ENCODE measurements around the gene PCDHA9. TPM values are rescaled to one million over a fixed set of nuclear protein-coding genes. Genes with fewer than 3 reads are reported as not detected.
"Not testable (repeated sequence)": the region's sequence is repeated elsewhere in the genome, so short reads cannot be mapped to it uniquely, and the experiment has no call there.

Gene PCDHA9
- total RNA-seq, 2 experiments from 2014 or later: not detected

DNA sequence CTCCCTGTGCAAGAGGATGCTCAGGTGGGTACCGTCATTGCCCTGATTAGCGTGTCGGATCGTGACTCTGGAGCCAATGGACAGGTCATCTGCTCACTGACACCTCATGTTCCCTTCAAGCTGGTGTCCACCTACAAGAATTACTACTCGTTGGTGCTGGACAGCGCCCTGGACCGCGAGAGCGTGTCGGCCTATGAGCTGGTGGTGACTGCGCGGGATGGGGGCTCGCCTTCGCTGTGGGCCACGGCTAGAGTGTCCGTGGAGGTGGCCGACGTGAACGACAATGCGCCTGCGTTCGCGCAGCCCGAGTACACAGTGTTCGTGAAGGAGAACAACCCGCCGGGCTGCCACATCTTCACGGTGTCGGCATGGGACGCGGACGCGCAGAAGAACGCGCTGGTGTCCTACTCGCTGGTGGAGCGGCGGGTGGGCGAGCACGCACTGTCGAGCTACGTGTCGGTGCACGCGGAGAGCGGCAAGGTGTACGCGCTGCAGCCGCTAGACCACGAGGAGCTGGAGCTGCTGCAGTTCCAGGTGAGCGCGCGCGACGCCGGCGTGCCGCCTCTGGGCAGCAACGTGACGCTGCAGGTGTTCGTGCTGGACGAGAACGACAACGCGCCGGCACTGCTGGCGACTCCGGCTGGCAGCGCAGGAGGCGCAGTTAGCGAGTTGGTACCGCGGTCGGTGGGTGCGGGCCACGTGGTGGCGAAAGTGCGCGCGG is 28.5 kb downstream of the PCDHA9 start:
- CTCF ChIA-PET, POLR2A ChIA-PET: not testable (repeated sequence)

DNA sequence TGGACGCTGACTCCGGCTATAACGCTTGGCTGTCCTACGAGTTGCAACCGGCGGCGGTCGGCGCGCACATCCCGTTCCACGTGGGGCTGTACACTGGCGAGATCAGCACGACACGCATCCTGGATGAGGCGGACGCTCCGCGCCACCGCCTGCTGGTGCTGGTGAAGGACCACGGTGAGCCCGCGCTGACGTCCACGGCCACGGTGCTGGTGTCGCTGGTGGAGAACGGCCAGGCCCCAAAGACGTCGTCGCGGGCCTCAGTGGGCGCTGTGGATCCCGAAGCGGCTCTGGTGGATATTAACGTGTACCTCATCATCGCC is 29.0 kb downstream of the PCDHA9 start:
- POLR2A ChIA-PET: no interaction called here
- CTCF ChIA-PET: no interaction called here

DNA sequence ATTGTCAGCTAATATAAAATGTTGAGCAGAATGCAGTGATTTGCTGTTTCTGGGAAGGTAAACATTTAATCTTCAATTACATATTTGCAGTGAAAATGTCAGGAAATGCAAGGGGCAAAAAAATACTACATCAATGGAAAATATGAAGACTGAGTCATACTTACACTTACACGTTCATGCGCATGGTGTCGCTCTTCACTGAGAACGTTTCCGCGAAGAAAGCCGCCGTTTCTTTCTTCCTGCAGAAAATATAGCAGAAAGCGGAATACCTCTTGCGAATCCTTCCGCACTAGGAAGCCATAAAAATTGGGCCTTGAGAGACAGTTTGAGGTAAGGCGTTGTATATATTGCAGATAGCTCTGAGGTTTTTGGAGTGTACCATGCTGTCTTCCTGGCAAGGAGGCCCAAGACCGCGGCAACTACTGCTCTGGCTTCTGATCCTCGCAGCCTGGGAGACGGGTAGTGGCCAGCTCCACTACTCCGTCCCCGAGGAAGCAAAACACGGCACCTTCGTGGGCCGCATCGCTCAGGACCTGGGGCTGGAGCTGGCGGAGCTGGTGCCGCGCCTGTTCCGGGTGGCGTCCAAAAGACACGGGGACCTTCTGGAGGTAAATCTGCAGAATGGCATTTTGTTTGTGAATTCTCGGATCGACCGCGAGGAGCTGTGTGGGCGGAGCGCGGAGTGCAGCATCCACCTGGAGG is 33.9 kb downstream of the PCDHA9 start, which contains the start of gene PCDHA13:
TSS of gene PCDHA13 (plus strand) at position 236 of the 702 bp plus-strand sequence. CDS start at position 381, 145 bp downstream.
- ChIA-PET CTCF (no interaction called here), POLR2A (no interaction called here)

DNA sequence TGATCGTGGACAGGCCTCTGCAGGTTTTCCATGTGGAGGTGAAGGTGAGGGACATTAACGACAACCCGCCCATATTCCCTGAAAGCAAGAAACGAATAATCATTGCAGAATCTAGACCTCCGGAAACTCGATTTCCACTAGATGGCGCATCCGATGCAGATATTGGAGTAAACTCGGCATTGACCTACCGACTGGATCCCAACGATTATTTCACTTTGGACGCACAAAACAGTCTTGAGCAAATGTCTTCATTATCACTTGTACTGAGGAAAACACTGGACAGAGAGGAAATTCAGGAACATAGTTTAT is 34.4 kb downstream of the PCDHA9 start:
- ChIA-PET POLR2A (no interaction called here), CTCF (no interaction called here)

DNA sequence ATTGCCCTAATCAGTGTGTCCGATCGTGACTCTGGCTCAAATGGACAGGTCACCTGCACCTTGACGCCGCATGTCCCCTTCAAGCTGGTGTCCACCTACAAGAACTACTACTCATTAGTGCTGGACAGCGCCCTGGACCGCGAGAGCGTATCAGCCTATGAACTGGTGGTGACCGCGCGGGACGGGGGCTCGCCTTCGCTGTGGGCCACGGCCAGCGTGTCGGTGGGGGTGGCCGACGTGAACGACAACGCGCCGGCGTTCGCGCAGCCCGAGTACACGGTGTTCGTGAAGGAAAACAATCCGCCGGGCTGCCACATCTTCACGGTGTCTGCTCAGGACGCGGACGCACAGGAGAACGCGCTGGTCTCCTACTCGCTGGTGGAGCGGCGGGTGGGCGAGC is 35.2 kb downstream of the PCDHA9 start:
- ChIA-PET CTCF (no interaction called here), POLR2A (no interaction called here)

DNA sequence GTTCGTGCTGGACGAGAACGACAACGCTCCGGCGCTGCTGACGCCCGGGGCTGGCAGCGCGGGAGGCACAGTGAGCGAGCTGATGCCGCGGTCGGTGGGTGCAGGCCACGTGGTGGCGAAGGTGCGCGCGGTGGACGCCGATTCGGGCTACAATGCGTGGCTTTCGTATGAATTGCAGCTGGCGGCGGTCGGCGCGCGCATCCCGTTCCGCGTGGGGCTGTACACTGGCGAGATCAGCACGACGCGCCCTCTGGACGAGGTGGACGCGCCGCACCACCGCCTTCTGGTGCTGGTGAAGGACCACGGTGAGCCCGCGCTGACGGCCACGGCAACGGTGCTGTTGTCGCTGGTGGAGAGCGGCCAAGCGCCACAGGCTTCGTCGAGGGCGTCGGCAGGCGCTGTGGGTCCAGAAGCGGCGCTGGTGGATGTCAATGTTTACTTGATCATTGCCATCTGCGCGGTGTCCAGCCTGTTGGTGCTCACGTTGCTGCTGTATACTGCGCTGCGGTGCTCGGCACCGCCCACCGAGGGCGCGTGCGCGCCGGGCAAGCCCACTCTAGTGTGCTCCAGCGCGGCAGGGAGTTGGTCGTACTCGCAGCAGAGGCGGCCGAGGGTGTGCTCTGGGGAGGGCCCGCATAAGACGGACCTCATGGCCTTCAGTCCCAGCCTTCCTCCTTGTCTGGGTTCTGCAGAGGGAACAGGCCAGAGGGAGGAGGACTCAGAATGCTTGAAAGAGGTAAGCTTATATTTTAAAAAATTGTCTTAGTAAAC is 35.9 kb downstream of the PCDHA9 start:
- CTCF ChIA-PET: no interaction called here
- POLR2A ChIA-PET: no interaction called here

Other genes starting within 250 kb of the PCDHA9 start
- under 1 TPM; 0.44 to 0.70 TPM for gene CD14, start 215.2 kb upstream of the PCDHA9 start, total RNA-seq
- gene TMCO6, start 208.9 kb upstream of the PCDHA9 start, total RNA-seq: 10 to 100 TPM; 34.6 to 35.3 TPM
- gene NDUFA2, start 200.8 kb upstream of the PCDHA9 start, total RNA-seq: 10 to 100 TPM; 70.9 to 76.7 TPM
- 10 to 100 TPM; 89.9 to 96.8 TPM for gene IK, start 200.6 kb upstream of the PCDHA9 start, total RNA-seq
- gene WDR55, start 183.5 kb upstream of the PCDHA9 start, total RNA-seq: 10 to 100 TPM; 41.0 to 41.3 TPM
- gene DND1, start 174.8 kb upstream of the PCDHA9 start, total RNA-seq: 1 to 10 TPM; 3.2 to 3.4 TPM
- gene HARS1, start 157.0 kb upstream of the PCDHA9 start, total RNA-seq: 100 to 1,000 TPM; 100 to 101 TPM
- 10 to 100 TPM; 22.6 to 25.8 TPM for gene HARS2, start 156.9 kb upstream of the PCDHA9 start, total RNA-seq
- 10 to 100 TPM; 69.5 to 73.0 TPM for gene ZMAT2, start 147.9 kb upstream of the PCDHA9 start, total RNA-seq
- not detected for gene PCDHA1, start 62.2 kb upstream of the PCDHA9 start, total RNA-seq
- gene PCDHA2, start 53.5 kb upstream of the PCDHA9 start, total RNA-seq: not detected
- not detected for gene PCDHA3, start 47.3 kb upstream of the PCDHA9 start, total RNA-seq
- not detected for gene PCDHA4, start 41.3 kb upstream of the PCDHA9 start, total RNA-seq
- gene PCDHA5, start 26.8 kb upstream of the PCDHA9 start, total RNA-seq: not detected
- not detected for gene PCDHA6, start 20.4 kb upstream of the PCDHA9 start, total RNA-seq
- not detected for gene PCDHA7, start 14.1 kb upstream of the PCDHA9 start, total RNA-seq
- not detected for gene PCDHA8, start 7.2 kb upstream of the PCDHA9 start, total RNA-seq
- gene PCDHA10, start 7.5 kb downstream of the PCDHA9 start, total RNA-seq: not detected
- gene PCDHA11, start 20.6 kb downstream of the PCDHA9 start, total RNA-seq: not detected
- gene PCDHA12, start 26.9 kb downstream of the PCDHA9 start, total RNA-seq: not detected
- not detected for gene PCDHA13, start 33.7 kb downstream of the PCDHA9 start, total RNA-seq
- gene PCDHAC1, start 77.9 kb downstream of the PCDHA9 start, total RNA-seq: not detected
- gene PCDHAC2, start 118.1 kb downstream of the PCDHA9 start, total RNA-seq: not detected
- gene PCDHB1, start 203.0 kb downstream of the PCDHA9 start, total RNA-seq: not detected
- gene PCDHB2, start 246.2 kb downstream of the PCDHA9 start, total RNA-seq: not detected

Data from activated CD8-positive, alpha-beta memory T cell treated with anti-CD3 and anti-CD28 coated beads for 36 hours (primary cell).